Heart left ventricle (tissue), 13 donors: ENCODE measurements around the gene HSPA4.
"Not testable (repeated sequence)": the region's sequence is repeated elsewhere in the genome, so short reads cannot be mapped to it uniquely, and the experiment has no call there.

Experiments
- POLR2A ChIP-seq, 2 donors: fragments of 450-650 bp; IDR thresholded peaks; one replicate each; pipeline ENCODE4 v1.6.1; 2017; ENCODE audit warnings: antibody characterized with exemption in 2 of 2, mild to moderate bottlenecking in 2 of 2, moderate library complexity in 2 of 2
- TF ChIP-seq, protein P1 (sequence below), 12 donors: fragments of 200-600 bp; sonication (generic) in 4 of 12; IDR thresholded peaks; one replicate each; pipeline versions ENCODE4 v1.5.0 to v1.8.0; 2018 to 2022; ENCODE audit warnings: antibody characterized with exemption in 12 of 12, mild to moderate bottlenecking in 5 of 12
- donor health status: ischemic (EF 13 %, LVEDD 7.1; RV severe dilation, severe dysfunction).
- donor health status: DM: no; HTN: yes; CAD: no.
- donor health status: DM: no; HTN: no; CAD: no.
- donor health status: ischemic (EF 25% LVEDD 6.9; RV normal size, moderate dysfunction).
- donor health status: ischemic (EF 25% LVEDD 5.7; RV mildly dilated, moderate dysfunction).
- donor health status: ischemic (EF 35%, LVEDD 5.7; RV mildly dilated, moderate dysfunction).
- donor health status: nonischemic (EF 11% LVEDD 7.7; RV severe dilation, severe dysfunction).
- donor health status: DM: yes; HTN: yes; CAD: no.
- donor health status: PGD.
- donor health status: ischemic (EF 29% LVEDD 5.4; RV normal size, mild dysfunction).
- donor health status: nonischemic (EF 23%, LVEDD 6.1; RV moderate dilation, normal function).

DNA sequence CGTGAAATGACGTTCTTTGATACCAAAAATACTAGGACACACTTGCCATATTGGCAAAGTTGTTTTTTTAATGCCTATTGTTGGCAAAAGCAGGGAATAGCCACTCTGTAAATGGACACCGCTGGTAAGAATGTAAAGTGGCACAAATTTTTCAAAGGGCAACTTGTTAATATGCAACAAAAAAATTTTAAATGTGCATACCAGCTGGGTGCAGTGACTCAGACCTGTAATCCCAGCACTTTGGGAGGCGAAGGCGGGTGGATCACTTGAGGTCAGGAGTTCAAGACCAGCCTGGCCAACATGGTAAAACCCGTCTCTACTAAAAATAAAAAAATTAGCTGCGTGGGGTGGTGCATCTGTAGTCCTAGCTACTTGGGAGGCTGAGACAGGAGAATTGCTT, 32.3 kb upstream of the HSPA4 start:
- TF ChIP-seq, protein P1, sequence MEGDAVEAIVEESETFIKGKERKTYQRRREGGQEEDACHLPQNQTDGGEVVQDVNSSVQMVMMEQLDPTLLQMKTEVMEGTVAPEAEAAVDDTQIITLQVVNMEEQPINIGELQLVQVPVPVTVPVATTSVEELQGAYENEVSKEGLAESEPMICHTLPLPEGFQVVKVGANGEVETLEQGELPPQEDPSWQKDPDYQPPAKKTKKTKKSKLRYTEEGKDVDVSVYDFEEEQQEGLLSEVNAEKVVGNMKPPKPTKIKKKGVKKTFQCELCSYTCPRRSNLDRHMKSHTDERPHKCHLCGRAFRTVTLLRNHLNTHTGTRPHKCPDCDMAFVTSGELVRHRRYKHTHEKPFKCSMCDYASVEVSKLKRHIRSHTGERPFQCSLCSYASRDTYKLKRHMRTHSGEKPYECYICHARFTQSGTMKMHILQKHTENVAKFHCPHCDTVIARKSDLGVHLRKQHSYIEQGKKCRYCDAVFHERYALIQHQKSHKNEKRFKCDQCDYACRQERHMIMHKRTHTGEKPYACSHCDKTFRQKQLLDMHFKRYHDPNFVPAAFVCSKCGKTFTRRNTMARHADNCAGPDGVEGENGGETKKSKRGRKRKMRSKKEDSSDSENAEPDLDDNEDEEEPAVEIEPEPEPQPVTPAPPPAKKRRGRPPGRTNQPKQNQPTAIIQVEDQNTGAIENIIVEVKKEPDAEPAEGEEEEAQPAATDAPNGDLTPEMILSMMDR (IDR thresholded peaks at IDR 0.05), result not testable (repeated sequence)
- not testable (repeated sequence) for TF ChIP-seq POLR2A (IDR thresholded peaks at IDR 0.05)
